Measurements from ENCODE around the gene SERPINA1.

SERPINA1 gene

DNA sequence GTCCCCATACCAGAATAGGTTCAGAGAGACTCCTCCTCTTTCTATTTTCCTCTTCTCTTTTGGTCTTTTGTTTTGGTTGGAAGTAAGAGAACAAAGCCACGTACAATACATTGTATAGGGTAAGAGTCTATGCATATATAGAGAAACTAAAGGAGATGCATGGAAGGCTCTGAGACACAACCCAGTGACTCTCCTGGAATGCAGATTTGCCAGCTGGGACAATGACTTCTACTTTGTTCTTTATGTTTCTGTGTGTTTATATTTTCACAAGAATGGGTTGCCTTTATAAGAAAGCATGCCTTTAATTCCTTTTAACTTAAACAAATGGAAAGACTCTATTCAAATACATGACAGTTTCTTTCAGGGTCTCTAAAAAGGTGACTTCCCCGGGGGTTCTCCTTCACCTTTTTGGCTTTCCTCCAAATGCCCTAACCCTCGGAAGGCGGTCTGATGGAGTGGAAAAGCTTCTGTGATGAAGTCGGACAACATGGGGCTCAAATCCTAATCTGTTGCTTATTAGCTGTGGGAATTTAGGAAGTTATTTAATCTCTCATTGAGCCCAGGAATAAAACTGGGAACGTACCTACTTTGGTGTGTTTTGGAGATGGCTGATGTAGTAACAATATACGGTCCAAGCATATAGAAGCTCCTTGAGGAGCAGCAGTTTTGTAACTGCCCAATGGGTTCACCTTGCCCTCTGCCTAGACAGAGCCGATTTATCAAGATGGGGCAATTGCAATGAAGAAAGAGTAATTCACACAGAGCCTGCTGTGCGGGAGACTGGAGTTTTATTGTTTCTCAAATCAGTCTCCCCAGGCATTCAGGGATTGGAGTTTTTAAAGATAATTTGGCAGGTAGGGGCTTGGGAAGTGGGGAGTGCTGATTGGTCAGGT, 9.1 kb upstream of the SERPINA1 start:
- no peak for DNase-seq (ENCODE audit: low read depth in 2 of 2)

DNA sequence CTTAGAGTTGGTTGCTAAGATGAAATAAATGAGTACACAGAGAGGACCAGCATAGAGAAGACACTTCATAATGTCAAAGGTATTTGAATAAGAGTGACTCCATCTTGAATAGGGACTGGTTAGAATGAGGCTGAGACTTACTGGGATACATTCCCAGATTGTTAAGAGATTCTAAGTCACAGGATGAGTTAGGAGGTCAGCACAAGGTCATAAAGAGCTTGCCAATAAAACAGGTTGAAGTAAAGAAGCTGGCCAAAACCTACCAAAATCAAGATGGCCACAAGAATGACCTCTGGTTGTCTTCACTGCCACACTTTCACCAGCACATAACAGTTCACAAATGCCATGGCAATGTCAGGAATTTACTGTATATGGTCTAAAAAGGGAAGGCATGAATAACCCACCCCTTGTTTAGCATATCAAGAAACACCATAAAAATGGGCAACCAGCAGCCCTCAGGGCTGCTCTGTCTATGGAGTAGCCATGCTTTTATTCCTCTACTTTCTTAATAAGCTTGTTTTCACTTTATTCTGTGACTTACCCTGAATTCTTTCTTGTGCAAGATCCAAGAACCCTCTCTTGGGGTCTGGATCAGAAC, 8.3 kb upstream of the SERPINA1 start:
- DNase-seq (ENCODE audit: low read depth in 2 of 2) = no peak

DNA sequence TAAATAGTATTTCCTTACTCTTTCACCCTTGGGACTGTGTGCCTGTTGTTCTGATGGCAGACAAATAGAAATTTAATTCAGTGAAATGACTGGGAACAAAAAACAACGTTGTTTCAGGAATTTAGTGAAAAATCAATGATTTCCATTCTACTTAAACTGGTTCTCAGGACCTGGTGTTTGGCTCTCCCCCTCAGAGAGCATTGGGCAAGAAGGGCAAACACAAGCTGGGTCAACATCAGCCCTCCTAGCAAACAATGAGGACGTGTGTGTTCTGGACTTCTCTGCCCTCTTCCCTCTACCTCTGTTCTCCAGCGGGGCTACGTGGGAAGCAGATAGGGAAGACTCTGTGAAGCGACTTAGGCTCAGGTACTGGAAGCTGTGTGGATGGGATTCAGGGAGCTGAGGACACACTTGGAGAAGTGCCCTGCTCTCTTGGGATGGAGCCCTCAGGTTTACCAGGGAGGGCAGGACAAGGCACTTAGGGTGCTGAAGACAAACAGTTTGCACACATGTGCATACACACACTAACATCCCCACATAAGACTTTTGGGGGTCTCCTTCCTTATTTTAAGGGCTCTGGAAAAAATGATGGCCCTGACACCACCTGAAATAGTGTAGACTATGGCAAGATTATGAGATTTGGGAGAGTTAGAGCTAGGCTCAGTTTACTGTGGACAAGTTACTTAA, 7.6 kb upstream of the SERPINA1 start:
- DNase-seq (ENCODE audit: low read depth in 2 of 2) = no peak

DNA sequence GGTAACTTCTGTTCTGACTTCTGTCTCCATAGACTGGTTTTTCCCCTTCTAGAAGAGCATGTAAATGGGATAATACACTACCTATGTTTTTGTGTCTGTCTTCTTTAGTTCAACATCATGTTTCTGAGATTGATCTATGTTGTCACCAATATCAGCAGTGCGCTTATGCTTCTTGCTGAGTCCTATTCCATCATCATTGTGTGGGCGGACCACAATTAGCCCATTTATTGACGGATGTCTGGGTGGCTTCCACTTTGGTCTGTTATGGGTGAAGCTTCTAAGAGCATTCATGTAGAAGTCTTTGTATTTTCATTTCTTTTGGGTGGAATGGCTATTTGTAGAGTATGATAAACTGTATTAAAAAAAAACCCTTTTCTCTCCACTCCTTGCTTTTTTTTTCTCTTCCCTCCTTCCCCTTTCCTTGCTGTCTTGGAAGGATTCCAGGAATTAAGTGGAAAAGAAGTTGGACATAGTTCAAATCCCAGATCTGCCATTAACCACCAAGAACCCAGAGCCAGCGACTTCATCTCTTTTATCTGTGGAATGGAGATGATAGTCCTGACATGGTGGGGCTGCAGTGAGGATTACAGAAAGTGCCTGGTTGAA, 7.0 kb upstream of the SERPINA1 start:
- no peak for DNase-seq (ENCODE audit: low read depth in 2 of 2)

DNA sequence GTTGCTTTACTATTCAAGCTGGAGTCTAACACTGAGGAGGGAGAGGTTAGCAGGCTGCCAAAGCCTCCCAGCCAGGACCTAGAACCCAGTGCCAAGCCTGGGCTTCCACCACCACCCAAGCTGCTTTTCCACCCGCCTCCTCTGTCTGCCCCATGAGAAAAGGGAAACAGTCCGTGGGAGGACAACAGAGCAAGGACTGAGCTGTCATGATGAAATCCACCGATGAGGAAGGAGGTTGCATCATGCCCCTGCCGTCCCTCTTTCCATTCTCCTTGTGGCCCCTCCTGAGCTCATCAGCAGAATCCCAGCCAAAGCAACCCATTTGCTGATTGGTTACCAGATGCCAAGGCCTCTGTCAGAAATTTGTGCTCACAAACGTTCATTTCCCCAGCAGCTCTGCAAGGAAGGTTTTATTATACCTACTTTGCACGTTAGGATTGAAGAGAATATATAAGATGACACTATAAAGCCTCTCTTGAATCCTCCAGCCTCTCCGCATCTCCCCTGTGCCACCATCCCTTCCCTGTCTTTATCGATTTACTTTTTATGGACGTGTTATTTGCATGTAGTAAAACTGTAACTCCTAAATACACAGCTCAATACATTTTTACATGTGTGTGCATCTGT, 6.3 kb upstream of the SERPINA1 start:
- DNase-seq (ENCODE audit: low read depth in 2 of 2) = peak in 1 of 2 experiments; percentile 11

DNA sequence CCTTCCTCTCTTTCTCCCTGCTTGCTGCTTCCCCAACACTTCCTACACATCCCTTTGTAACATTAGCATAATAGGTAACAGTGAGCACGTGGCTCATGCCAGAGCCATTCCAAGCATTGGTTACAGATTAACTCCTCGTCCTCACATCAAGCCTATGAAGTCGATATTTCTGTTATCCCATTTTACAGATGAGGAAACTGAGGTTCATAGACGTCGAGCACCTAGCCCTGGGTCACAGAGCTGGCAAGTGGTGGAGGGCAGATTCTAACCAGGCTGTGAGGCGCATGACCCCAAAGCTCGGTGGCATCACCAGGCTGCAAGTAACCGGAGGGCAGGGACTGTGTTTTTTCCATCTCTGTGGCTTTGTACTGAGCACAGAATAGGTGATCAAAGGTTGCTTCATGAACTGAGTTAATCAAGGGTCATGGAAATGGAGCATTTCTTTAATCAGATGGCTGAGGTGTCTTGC, 5.7 kb upstream of the SERPINA1 start:
- DNase-seq (ENCODE audit: low read depth in 2 of 2) = no peak

DNA sequence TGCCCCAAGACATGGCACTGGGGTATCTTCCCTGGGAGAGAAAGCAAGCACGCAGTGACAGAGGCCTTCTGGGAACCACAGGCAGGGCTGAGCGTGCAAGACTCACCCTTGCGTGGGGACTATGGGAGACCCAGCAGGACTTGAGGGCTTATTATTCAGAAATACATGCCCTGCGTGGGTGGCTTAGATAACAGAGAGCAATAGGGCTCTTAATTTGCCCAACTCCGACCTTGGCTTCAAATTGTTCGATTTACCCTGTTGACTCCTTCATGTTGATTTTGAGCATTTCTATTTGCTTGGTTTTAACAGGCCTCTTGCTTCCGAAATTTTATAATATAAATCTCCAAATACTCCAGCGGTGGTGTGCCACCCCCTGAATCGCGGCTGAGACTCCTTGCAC, 5.1 kb upstream of the SERPINA1 start:
- DNase-seq (ENCODE audit: low read depth in 2 of 2) = no peak

DNA sequence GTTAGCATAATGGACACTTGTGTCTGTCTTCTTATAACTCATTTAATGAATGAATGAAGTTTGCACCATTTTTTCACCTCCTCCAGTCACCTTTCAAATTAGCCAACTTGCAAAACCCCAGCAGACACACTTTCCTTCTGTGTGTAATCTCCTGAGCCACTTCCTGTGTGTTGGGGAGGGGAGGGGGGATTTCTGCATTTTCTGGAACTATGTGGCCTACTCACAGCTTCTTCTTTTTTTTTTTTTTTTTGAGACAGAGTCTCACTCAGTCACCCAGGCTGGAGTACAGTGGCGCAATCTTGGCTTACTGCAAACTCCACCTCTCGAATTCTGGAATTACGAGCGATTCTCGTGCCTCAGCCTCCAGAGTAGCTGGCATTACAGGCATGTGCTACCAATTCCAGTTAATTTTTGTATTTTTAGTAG, 4.1 kb upstream of the SERPINA1 start:
- DNase-seq (ENCODE audit: low read depth in 2 of 2) = no peak

DNA sequence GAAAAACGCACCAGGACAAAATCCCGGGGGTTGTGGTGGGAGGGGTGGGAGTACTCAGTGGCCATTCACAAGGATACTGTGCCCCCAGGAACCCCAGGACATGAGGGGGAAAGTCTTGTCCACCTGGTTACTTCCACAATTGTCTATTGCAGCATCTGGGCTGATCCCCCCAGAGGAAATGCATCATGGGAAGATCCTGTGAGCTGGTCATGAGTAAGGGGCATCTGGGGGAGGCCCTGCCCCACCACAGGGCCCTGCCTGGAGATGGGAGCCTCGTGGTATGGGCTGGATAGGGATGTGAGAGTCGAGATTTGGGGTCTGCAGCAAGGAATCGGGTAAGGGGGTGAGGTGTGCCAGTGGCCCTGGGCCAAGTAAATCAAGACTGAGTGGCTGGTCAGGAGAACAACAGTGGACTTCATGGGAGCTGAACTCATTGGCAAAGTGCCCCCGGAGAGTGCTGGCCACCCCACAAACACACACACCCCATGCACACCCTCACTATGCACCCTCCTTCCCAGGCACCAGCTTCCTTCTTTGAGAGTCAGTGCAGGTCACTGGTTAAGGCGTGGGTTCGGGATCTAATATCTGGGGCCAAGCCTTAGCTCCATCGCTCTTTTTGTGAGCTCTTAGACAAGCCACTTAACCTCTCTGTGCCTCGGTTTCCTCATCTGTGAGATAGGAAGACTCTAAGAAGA, 3.0 kb upstream of the SERPINA1 start:
- no peak for DNase-seq (ENCODE audit: low read depth in 2 of 2)

DNA sequence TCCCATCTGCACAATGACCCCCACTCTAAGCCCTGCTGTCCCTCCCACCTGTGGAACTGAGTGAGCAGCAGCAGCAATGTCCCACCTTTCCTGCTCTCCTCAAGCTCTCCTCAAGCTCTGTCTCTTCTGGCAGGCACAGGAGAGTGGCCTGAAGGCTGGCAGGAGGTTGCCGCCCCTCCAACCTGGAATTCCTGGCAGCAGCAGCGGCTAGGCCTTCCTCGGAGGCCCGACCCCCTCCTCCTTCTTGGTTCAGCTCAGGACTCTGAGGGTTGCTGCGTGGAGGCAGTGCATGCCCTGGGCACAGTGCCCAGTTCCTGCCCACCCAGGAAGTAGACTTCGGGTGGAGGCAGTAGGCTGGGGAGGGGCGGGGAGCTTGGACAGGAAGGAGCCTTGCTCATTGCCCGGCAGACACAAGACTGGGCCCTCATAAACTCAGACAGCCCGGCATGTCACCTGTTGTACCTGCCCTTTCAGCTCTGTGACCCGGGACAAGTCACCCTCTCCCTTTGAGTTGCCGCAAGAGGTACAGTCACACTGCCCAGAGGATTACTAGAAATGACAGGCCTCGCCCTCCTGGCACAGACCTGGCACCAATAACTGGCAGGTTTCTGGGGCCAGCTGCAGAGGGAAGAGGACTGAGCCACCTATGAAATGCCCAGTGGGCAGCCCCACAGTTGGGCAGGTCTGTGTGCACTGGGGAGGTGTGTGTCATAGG, 2.1 kb upstream of the SERPINA1 start:
- no peak for DNase-seq (ENCODE audit: low read depth in 2 of 2)

DNA sequence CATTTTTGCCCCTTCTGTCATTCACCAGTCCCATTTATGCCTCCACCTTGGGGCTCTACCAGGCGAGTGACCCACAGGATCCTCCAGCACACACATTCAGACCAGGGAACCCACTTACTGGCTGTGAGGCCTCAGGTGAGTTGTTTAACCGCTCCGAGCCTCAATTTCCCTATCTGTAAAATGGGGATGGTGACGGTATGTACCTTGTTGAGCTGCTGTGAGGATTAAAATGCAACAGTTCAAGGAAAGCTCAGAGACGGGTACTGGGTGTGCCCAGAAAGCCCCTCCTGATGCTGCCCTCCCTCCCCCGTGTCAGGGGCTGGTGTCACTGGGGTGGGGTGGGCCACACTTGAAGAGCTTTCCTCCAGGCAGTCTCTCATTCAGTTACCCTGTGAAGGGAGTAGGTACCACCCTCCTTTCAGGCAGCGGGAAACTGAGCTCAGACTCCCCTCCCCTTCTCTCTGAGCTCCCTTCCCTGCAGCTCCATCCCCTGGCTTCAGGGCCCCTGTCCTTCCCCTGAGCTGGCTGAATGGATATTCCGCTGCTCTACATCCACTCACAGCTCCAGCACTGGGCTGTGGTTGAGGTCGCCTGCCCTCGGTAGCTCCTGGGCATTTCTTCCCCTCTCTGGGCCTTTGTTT, 1.4 kb upstream of the SERPINA1 start:
- no peak for DNase-seq (ENCODE audit: low read depth in 2 of 2)

DNA sequence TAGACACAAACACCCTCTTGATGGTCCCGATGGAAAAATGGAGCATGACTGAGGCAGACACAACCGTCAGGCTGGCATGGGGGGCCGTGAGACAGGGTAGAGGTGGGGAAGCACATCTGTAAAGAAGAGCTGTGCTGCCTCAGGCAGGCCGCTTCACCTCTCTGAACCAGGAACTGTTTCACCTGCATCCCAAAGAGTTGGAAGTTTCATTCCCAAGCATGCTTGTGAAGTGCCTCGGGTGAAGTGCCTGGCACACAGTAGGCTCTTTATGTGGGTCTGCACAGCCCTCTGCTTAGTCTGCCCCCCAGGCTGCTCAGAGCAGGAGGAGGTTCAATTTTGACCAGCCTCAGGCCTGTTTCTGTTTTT, 685 bp upstream of the SERPINA1 start:
- no peak for DNase-seq (ENCODE audit: low read depth in 2 of 2)

DNA sequence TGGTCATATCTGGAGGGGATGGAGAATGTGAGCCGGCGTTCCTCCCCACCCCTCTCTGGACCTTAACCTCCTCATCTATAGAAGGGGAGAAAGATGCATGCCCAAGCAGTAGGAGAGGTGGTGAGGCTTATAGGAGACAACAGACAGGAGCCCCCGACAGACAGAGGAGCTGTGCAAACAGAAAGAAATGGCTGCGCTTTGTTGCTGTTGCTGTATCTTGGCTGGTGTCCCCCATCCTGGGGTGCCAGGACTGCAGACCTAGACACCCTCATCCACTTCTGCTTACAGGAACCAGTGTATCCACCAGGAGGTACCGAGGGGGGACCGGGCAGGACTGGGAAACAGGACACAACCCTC, 397 bp downstream of the SERPINA1 start:
- DNase-seq (ENCODE audit: low read depth in 2 of 2) = no peak

DNA sequence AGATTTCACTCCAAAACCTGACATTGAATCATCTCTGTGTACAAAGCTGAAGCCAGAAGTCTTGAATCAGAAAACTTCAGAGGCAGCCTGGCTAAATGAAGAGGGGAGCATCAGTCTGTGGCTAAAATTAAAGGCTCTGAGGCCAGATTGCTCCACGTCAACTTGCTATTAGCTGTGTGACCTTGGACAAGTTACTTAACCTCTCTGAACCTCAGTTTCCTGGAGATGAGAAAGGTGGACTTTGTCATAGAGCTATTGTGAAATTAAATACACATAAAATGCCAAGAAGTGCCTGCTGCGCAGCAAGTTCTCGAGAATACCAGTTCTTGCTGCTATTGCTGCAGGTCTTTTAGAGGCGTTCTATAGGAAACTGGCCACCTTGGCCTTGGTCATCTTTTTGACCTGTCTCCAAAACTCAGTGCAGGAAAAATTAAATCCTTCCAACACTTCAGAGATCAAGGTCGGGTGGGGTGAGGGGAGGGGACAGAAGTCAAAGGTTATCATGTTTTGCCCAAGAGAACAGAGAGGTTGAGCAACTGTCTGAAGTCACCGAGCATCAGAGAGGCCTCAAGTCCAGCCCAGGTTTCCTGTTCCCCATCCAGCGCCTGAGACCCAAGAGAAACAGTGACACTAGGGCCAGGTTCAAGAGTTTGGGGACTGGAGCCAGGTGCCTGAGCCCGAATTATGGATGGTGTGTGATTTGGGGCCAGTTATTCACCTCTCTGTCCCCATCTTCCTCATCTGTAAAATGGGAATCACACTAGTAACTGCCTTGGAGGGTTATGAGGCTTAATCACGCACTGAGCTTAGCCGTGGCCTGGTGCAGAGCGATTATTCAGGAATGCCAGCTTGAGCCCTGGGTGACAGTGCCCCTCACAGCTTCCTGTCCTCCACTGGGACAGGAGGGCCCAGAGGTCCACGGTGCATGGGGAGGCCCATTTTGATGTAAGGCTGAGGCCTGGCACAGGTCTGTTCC, 1.1 kb downstream of the SERPINA1 start:
- no peak for DNase-seq (ENCODE audit: low read depth in 2 of 2)

DNA sequence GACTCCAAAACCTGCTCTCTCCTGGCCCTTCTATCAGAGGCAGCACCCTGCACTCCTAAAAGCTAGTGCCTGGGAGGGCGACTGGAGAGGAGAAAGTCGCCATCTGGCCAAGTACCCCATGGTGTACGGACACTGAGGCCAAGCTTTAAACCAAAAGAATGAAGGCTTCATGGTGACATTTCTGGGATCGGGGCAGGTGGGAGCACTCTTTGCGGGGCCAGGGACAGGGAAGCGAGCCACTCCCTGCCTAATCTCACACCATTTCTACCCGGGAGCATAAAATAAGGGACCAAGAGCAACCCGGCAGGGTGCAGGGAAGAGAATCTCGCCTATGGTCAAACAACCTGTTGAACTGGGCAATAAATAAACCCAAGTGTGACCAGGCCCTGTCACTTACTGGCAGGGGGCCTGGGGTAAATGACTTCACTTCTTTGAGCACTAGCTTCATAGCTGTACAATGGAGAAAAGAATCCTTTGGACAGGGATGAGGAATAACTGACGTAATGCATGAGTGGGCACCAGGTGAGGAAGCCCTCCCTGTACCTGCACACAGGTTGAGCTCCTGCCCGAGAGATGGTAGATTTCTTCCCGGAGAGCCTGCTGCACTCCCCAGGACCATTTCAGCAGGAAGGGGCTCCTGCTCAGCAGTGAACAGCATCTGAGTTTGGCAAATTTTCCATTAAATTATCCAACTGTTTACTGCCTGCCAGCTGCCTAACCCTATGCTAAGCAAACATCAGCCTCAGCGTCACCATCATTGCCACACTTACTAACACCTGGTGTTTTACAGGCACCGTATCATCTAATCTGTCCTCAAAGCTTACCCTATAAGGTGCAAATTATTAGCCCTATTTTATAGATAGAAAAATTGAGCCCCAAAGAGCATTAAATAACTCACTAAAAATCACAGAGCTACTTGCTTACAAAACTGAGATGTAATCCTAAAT, 2.0 kb downstream of the SERPINA1 start:
- DNase-seq (ENCODE audit: low read depth in 2 of 2) = no peak

DNA sequence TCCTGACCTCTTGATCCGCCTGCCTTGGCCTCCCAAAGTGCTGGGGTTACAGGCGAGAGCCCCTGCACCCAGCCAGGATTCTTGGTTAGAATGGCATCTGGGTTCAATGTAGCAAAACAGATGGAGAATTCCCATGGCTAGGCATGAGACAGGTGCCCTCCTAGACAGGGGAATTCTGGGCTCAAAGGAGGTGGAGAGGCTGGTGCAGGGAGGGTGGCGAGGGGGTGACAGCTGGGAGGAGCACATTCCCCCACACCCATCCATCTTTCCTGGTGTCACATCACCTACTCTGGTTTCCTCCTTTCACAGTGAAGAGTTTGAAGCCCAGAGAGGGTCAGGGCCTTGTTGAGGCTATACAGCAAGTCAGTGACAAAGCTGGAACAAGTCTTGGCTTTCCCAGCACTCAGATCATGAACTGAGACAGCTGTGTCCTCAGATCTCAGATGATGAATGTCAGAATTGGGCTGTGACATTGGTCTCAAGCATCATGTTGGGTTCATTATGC, 2.8 kb downstream of the SERPINA1 start:
- DNase-seq (ENCODE audit: low read depth in 2 of 2) = no peak

DNA sequence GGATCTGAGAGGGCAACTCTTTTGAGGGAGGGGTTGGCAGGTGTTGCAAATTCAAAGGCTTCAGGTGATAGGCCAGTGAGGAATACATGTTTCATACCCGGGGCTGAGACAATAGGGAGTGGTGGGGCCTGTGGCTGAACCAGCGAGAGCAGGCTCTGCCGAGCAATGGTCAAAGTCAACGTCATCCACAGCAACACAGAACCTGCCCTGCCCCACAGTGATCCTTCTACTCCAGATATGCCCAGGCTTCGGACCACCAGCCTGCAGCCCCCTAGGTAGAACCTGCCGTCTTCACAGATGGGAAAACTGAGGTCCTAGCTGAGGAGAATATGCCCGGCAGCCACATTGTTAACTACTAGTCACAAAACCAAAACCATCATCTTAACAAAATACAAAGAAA, 4.1 kb downstream of the SERPINA1 start:
- DNase-seq (ENCODE audit: low read depth in 2 of 2) = no peak

DNA sequence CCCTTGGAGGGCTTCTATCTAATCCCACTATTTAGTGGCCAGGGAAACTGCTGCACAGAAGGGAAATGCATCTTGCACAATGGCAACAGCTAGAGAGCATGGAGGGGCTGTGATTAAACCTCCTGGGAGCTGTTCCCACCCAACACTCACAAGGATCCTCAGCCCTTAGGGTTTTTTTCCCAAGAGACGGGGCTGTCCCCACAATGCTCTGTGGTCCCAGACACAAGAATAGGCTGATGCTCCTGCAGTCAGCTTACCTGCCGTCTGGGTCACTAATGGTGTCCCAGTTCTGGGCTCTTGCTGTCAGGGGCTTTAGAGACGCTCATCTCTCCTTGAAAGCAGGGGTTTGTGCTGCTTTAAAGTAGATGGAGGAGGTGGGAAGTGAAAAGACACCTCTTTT, 4.6 kb downstream of the SERPINA1 start:
- DNase-seq (ENCODE audit: low read depth in 2 of 2) = no peak
